GM04504 (cell line): ENCODE results near the gene CDHR3.
"Not testable (repeated sequence)": the region's sequence is repeated elsewhere in the genome, so short reads cannot be mapped to it uniquely, and the experiment has no call there.

ENCODE experiments used
- DNase-seq: peaks from one replicate; pipeline ENCODE4 v3.0.0-alpha.2; 2012; ENCODE audit warnings: low read depth

The CDHR3 gene

GRCh38 chr7:105963038-105963667 lies at the start of gene CDHR3:
Gene CDHR3 (plus strand): TSS chr7:105963264. CDS start chr7:105963319, 55 bp downstream.
- no peak for DNase-seq

GRCh38 chr7:105913947-105914346 lies 49.1 kb upstream of the CDHR3 start:
- no peak for DNase-seq

GRCh38 chr7:105916603-105917002 lies 46.5 kb upstream of the CDHR3 start:
- peak; percentile 41 for DNase-seq

- no peak for DNase-seq
Observed at GRCh38 chr7:105917659-105918058, 45.4 kb upstream of the CDHR3 start.

- no peak for DNase-seq
Observed at GRCh38 chr7:105920766-105921165, 42.3 kb upstream of the CDHR3 start.

GRCh38 chr7:105924945-105925344 lies 38.1 kb upstream of the CDHR3 start:
- no peak for DNase-seq

GRCh38 chr7:105926131-105926530 lies 36.9 kb upstream of the CDHR3 start:
- no peak for DNase-seq

- no peak for DNase-seq
Observed at GRCh38 chr7:105931179-105931578, 31.9 kb upstream of the CDHR3 start.

GRCh38 chr7:105932835-105933477 lies 30.1 kb upstream of the CDHR3 start:
- peak; percentile 94 for DNase-seq

GRCh38 chr7:105934572-105935185 lies 28.4 kb upstream of the CDHR3 start:
- no peak for DNase-seq

- no peak for DNase-seq
Observed at GRCh38 chr7:105935250-105935649, 27.8 kb upstream of the CDHR3 start.

GRCh38 chr7:105937411-105937810 lies 25.7 kb upstream of the CDHR3 start:
- no peak for DNase-seq

- no peak for DNase-seq
Observed at GRCh38 chr7:105940109-105940508, 23.0 kb upstream of the CDHR3 start.

- no peak for DNase-seq
Observed at GRCh38 chr7:105941596-105941995, 21.5 kb upstream of the CDHR3 start.

GRCh38 chr7:105943486-105943885 lies 19.6 kb upstream of the CDHR3 start:
- no peak for DNase-seq

- no peak for DNase-seq
Observed at GRCh38 chr7:105945848-105946247, 17.2 kb upstream of the CDHR3 start.

- DNase-seq = no peak
Observed at GRCh38 chr7:105951597-105951996, 11.5 kb upstream of the CDHR3 start.

GRCh38 chr7:105952917-105953595 lies 10.0 kb upstream of the CDHR3 start:
- no peak for DNase-seq

GRCh38 chr7:105954711-105955110 lies 8.4 kb upstream of the CDHR3 start:
- no peak for DNase-seq

- DNase-seq = not testable (repeated sequence)
Observed at GRCh38 chr7:105955651-105956466, 7.2 kb upstream of the CDHR3 start.

GRCh38 chr7:105958012-105958411 lies 5.1 kb upstream of the CDHR3 start:
- no peak for DNase-seq

- DNase-seq = no peak
Observed at GRCh38 chr7:105962353-105962752, 711 bp upstream of the CDHR3 start.
